IMR-90 (cell line): ENCODE measurements around the gene SPTLC3. TPM values are rescaled to one million over a fixed set of nuclear protein-coding genes. Genes with fewer than 3 reads are reported as not detected.

ENCODE experiments used
- ATAC-seq: fragments of 200-7000 bp; cut with Tn5 transposase; 2 replicates; pipeline ENCODE4 v1.9.1; 2020; ENCODE audit warnings: low read depth, mild to moderate bottlenecking, moderate library complexity
- BruUV-seq: library from RNA; stranded (reverse); fragments of 400-500 nt; replicated peaks from 2 replicates; lab custom pipeline; 2021; lab: Mats Ljungman, UMichigan
- CTCF ChIA-PET: fragments of 300-600 bp; formaldehyde crosslinking; extraction: SDS; loops from one replicate; lab custom pipeline; 2021; ENCODE audit warnings: antibody characterized with exemption; lab: Yijun Ruan, JAX
- POLR2A ChIA-PET: fragments of 300-600 bp; sonication (Branson Sonifier 250); formaldehyde crosslinking; loops from one replicate; lab custom pipeline; 2022; ENCODE audit warnings: antibody characterized with exemption; ENCODE audit not compliant: unreplicated experiment; lab: Charles Lee
- DNase-seq: peaks from one replicate; pipeline ENCODE4 v3.0.0; 2013
- H2AFZ ChIP-seq: replicated peaks from 2 replicates; pipeline ENCODE3; 2013; ENCODE audit warnings: low read length, mild to moderate bottlenecking; ENCODE audit not compliant: poor library complexity
- H2AK5ac ChIP-seq: 2 replicates; pipeline ENCODE4 v1.6.1; 2013; ENCODE audit warnings: low read depth, low read length, inconsistent platforms
- H2AK9ac ChIP-seq: replicated peaks from 2 replicates; pipeline ENCODE3; 2013; ENCODE audit warnings: mild to moderate bottlenecking, low read depth, low read length, moderate library complexity; ENCODE audit not compliant: poor library complexity
- H2BK120ac ChIP-seq: 2 replicates; pipeline ENCODE4 v1.6.1; 2013; ENCODE audit warnings: low read depth, low read length, inconsistent platforms
- H2BK15ac ChIP-seq: 3 replicates; pipeline ENCODE4 v1.6.1; 2013; ENCODE audit warnings: low read depth, low read length, inconsistent platforms
- H2BK20ac ChIP-seq: 2 replicates; pipeline ENCODE4 v1.6.1; 2013; ENCODE audit warnings: low read depth, mild to moderate bottlenecking, inconsistent platforms, low read length, moderate library complexity
- H2BK5ac ChIP-seq: 2 replicates; pipeline ENCODE4 v1.6.1; 2013; ENCODE audit warnings: mild to moderate bottlenecking, low read depth, low read length, inconsistent platforms; ENCODE audit not compliant: poor library complexity, severe bottlenecking
- H3K14ac ChIP-seq: replicated peaks from 2 replicates; pipeline ENCODE4 v1.6.1; 2013; ENCODE audit warnings: low read depth, low read length, inconsistent platforms
- H3K18ac ChIP-seq: 2 replicates; pipeline ENCODE4 v1.6.1; 2013; ENCODE audit warnings: low read depth, low read length, control low read depth
- H3K23ac ChIP-seq: 2 replicates; pipeline ENCODE4 v1.6.1; 2013; ENCODE audit warnings: low read depth, low read length, inconsistent platforms
- H3K27ac ChIP-seq: 2 replicates; pipeline ENCODE4 v1.5.1; 2013; ENCODE audit warnings: mild to moderate bottlenecking, control low read depth, low read length; ENCODE audit not compliant: insufficient read depth
- H3K27me3 ChIP-seq: 2 replicates; pipeline ENCODE4 v1.6.1; 2013; ENCODE audit warnings: low read length; ENCODE audit not compliant: control insufficient read depth, insufficient read depth
- H3K36me3 ChIP-seq: 2 replicates; pipeline ENCODE4 v1.6.1; 2013; ENCODE audit warnings: low read length, mixed read lengths; ENCODE audit not compliant: control insufficient read depth, insufficient read depth
- H3K4ac ChIP-seq: 2 replicates; pipeline ENCODE4 v1.6.1; 2013; ENCODE audit warnings: low read depth, low read length, inconsistent platforms
- H3K4me1 ChIP-seq: 2 replicates; pipeline ENCODE4 v1.6.1; 2013; ENCODE audit warnings: low read length, mixed read lengths; ENCODE audit not compliant: control insufficient read depth, insufficient read depth
- H3K4me2 ChIP-seq: 2 replicates; pipeline ENCODE4 v1.6.1; 2013; ENCODE audit warnings: low read depth, mild to moderate bottlenecking, control low read depth, low read length, moderate library complexity
- H3K4me3 ChIP-seq: 2 replicates; pipeline ENCODE4 v1.5.1; 2013; ENCODE audit warnings: low read depth, mild to moderate bottlenecking, control low read depth, low read length, moderate library complexity; ENCODE audit not compliant: insufficient read depth
- H3K56ac ChIP-seq: 2 replicates; pipeline ENCODE4 v1.6.1; 2013; ENCODE audit warnings: low read length, inconsistent platforms; ENCODE audit not compliant: insufficient read depth; ENCODE audit errors: extremely low read depth
- H3K79me1 ChIP-seq, 2 experiments: 2 replicates each; pipeline ENCODE4 v1.6.1; 2013; ENCODE audit warnings: low read length in 2 of 2, inconsistent platforms in 1 of 2, low read depth in 1 of 2
- H3K9ac ChIP-seq: 2 replicates; pipeline ENCODE4 v1.6.1; 2013; ENCODE audit warnings: low read depth, low read length, control low read depth
- H3K9me1 ChIP-seq: 2 replicates; pipeline ENCODE4 v1.6.1; 2013; ENCODE audit warnings: low read length, inconsistent platforms; ENCODE audit not compliant: insufficient read depth
- H3K9me3 ChIP-seq: 2 replicates; pipeline ENCODE4 v1.6.1; 2013; ENCODE audit warnings: low read length; ENCODE audit not compliant: control insufficient read depth, insufficient read depth
- H4K20me1 ChIP-seq: 2 replicates; pipeline ENCODE4 v1.6.1; 2013; ENCODE audit warnings: low read length, inconsistent platforms; ENCODE audit not compliant: insufficient read depth
- H4K5ac ChIP-seq: 2 replicates; pipeline ENCODE4 v1.6.1; 2013; ENCODE audit warnings: mild to moderate bottlenecking, low read depth, low read length, control low read depth
- H4K8ac ChIP-seq, 2 experiments: 2 replicates each; pipeline ENCODE4 v1.6.1; 2013; ENCODE audit warnings: low read depth in 2 of 2, low read length in 2 of 2, control low read depth in 1 of 2, inconsistent platforms in 1 of 2
- H4K91ac ChIP-seq: 2 replicates; pipeline ENCODE4 v1.6.1; 2013; ENCODE audit warnings: low read depth, low read length, inconsistent platforms; ENCODE audit not compliant: insufficient read depth
- CEBPB ChIP-seq: IDR thresholded peaks from 2 replicates; pipeline ENCODE4 v1.6.1; 2012; ENCODE audit warnings: low read depth, low read length, improper control_type of control experiment
- CHD1 ChIP-seq: IDR thresholded peaks from 2 replicates; pipeline ENCODE4 v1.6.1; 2012; ENCODE audit warnings: low read depth, low read length, improper control_type of control experiment
- MAFK ChIP-seq: IDR thresholded peaks from 2 replicates; pipeline ENCODE4 v1.6.1; 2012; ENCODE audit warnings: low read depth, low read length, improper control_type of control experiment
- MXI1 ChIP-seq: IDR thresholded peaks from 2 replicates; pipeline ENCODE4 v1.6.1; 2012; ENCODE audit warnings: low read depth, mild to moderate bottlenecking, low read length, moderate library complexity, borderline replicate concordance
- NFE2L2 ChIP-seq: fragments of 150-350 bp; IDR thresholded peaks from 2 replicates; pipeline ENCODE4 v1.6.1; 2016; ENCODE audit warnings: low read depth, mild to moderate bottlenecking, low read length
- POLR2A ChIP-seq: IDR thresholded peaks from 2 replicates; pipeline ENCODE4 v1.6.1; 2012; ENCODE audit warnings: mild to moderate bottlenecking, low read depth, low read length
- RAD21 ChIP-seq: IDR thresholded peaks from 2 replicates; pipeline ENCODE4 v1.6.1; 2012; ENCODE audit warnings: low read length, improper control_type of control experiment
- SMC3 ChIP-seq: fragments of 150-350 bp; IDR thresholded peaks from 2 replicates; pipeline ENCODE4 v1.6.1; 2016; ENCODE audit warnings: low read depth, mild to moderate bottlenecking, antibody characterized with exemption, low read length, moderate library complexity
- WGBS, 2 experiments: methylation state at CpG; one replicate each; pipeline versions ENCODE4 v1.1.5 to v1.1.7; 2013; ENCODE audit warnings: missing lambda C conversion rate in 2 of 2; ENCODE audit not compliant: insufficient read length in 1 of 2; ENCODE audit errors: extremely low coverage in 2 of 2; 5-methylcytosine and 5-hydroxymethylcytosine counted together
- dilution Hi-C: fragments of 300-500 bp; cut with HindIII; formaldehyde crosslinking; loops from one replicate; pipeline ENCODE4 v1.14.3; 2018; ENCODE audit warnings: low sequenced_read_pairs; ENCODE audit not compliant: unreplicated experiment
- in situ Hi-C: fragments of 300-500 bp; cut with MboI; formaldehyde crosslinking; loops from 3 replicates; pipeline ENCODE4 v1.14.3; 2019; ENCODE audit warnings: low sequenced_read_pairs, inconsistent platforms, mixed read lengths
- intact Hi-C: fragments of 100-400 bp; cut with micrococcal nuclease; formaldehyde crosslinking; loops from 2 replicates; pipeline ENCODE4 v1.10.0; 2022
- polyA plus RNA-seq, 3 experiments: library from polyadenylated mRNA; depleted of rRNA; stranded (reverse); fragments of >200 nt; gene quantifications; 2 replicates each; pipeline ENCODE4 v1.2.3, GENCODE V29; 2012; ENCODE audit warnings: low replicate concordance in 1 of 3
- total RNA-seq: library from RNA; depleted of rRNA; stranded (reverse); fragments of >200 nt; gene quantifications from 2 replicates; pipeline ENCODE4 v1.2.3, GENCODE V29; 2012

Gene SPTLC3
- total and polyA plus RNA-seq, 2 of the 4 experiments (the other 2 are of a cell fraction), result 0.44 to 1.6 TPM

DNA sequence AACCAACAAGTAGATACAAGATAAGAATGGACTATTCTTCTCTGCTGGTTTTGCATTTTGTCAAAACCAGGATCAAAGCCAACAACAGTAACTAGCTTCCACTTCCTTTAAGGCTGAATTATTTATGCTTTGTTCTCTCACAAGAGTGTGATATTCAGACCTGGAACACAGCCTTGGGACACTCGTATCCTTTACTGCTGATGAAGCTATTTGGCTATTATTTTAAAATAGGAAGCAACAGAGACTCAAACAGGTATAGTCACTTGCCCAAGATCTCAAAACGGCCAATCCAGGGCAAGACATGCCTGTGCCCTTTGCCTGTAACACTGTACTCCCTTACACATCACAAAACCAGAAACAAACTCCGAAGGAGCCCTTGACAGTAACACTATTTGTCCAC is 19.9 kb downstream of the SPTLC3 start:
- TF ChIP-seq CHD1, result no peak
- TF ChIP-seq MXI1, result no peak
- TF ChIP-seq NFE2L2, result no peak
- no peak for TF ChIP-seq CEBPB
- TF ChIP-seq MAFK, result 0 out of 2 replicates have a peak, but pooled peaks have one; percentile 1
- TF ChIP-seq SMC3, result no peak
- no peak for TF ChIP-seq RAD21
- TF ChIP-seq POLR2A, result no peak
- H3K27ac ChIP-seq, result no peak overlapping the region

More for the DNA sequence above, 19.9 kb downstream of the SPTLC3 start:
- ChIA-PET CTCF (no interaction called here), POLR2A (no interaction called here)
- no peak overlapping the region for H2BK5ac ChIP-seq
- H3K27me3 ChIP-seq, result no peaks in the 10 kb centered on the region; the same call in none of the 2 replicates
- no peaks in the 10 kb centered on the region; the same call in 1 of the 2 replicates for H3K4me1 ChIP-seq
- no peak overlapping the region; the same call in 1 of the 2 replicates for H4K91ac ChIP-seq
- H2AK5ac ChIP-seq, result no peak overlapping the region
- no peak overlapping the region for H3K56ac ChIP-seq
- no peak overlapping the region for H2AK9ac ChIP-seq
- dilution Hi-C loops (no loop called here), in situ Hi-C loops (no loop called here), intact Hi-C loops (no loop called here)
- H3K9me3 ChIP-seq, result no peaks in the 10 kb centered on the region
- no peak for DNase-seq
- no peaks in the 10 kb centered on the region for H3K36me3 ChIP-seq
- no peak overlapping the region for H3K9ac ChIP-seq
- no peak overlapping the region for H3K4me3 ChIP-seq
- H4K5ac ChIP-seq, result no peak overlapping the region
- no peaks in the 10 kb centered on the region for H3K79me1 ChIP-seq
- no peak overlapping the region for H2AFZ ChIP-seq
- no peak overlapping the region for H3K18ac ChIP-seq
- no CpG with 5 or more reads among the region's 3 CpGs for WGBS, 2 experiments
- H3K4me2 ChIP-seq, result no peak overlapping the region
- no peak overlapping the region for H3K4ac ChIP-seq
- no peak for ATAC-seq
- H2BK20ac ChIP-seq, result peak overlapping the region; percentile 8; the same call in 1 of the 2 replicates
- H2BK15ac ChIP-seq, result no peak overlapping the region
- H3K14ac ChIP-seq, result no peak overlapping the region
- H4K20me1 ChIP-seq, result no peaks in the 10 kb centered on the region
- H2BK120ac ChIP-seq, result no peak overlapping the region
- no peak overlapping the region for H4K8ac ChIP-seq
- 0 out of 2 replicates have a peak, but pooled peaks cover 4% of the 10 kb centered on the region for H3K9me1 ChIP-seq
- no peak overlapping the region for H3K23ac ChIP-seq
- BruUV-seq, result no TSS peak
